HG02678 (cell line): Measurements from ENCODE around the gene UBL7.

Source experiments
- ATAC-seq: cut with Tn5 transposase; IDR thresholded peaks from one replicate; pipeline ENCODE4 v1.9.1; 2021; ENCODE audit warnings: mild to moderate bottlenecking, moderate library complexity; ENCODE audit not compliant: unreplicated experiment

UBL7 gene

GRCh38 chr15:74409225-74409624 is 51.7 kb downstream of the UBL7 start:
- no peak for ATAC-seq

DNA sequence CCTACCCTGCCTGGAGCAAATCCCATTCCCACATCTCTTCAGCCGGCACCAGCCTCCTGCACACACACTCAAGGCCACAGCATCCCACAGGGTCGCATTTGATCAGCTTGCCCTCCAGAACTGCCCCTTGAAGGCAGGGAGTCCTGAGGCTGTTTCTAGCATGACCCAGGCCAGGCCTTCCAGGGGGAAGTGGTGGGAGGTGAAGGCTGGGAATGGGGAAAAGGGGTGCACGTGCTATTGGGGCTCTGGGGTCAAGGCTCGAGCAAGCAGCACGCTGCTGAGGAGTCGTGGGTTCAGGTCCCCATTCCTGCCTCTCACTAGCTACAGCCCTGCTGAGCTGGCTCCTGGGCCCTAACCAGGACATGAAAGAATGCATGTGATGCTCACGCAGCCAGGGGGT is 52.1 kb downstream of the UBL7 start:
- ATAC-seq: no peak

DNA sequence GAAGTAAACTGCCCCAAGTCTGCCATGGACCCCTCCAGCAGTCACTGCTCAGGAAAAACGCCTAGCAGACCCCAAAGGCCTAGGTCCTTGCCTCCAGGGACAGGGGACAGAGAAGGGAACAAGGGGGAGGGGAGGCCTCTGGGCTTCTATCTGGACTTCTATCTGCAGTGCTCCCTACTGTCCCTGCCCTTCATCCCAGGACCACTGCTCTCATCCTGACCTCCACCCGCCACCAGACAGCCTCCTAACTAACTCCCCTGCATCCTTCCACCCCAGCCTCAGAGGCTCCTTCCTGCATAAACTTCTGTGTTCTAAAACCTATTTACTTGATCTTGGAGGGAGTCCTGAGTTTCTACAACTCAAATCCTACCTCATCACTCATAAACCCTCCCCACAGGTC is 52.6 kb downstream of the UBL7 start:
- ATAC-seq: no peak

DNA sequence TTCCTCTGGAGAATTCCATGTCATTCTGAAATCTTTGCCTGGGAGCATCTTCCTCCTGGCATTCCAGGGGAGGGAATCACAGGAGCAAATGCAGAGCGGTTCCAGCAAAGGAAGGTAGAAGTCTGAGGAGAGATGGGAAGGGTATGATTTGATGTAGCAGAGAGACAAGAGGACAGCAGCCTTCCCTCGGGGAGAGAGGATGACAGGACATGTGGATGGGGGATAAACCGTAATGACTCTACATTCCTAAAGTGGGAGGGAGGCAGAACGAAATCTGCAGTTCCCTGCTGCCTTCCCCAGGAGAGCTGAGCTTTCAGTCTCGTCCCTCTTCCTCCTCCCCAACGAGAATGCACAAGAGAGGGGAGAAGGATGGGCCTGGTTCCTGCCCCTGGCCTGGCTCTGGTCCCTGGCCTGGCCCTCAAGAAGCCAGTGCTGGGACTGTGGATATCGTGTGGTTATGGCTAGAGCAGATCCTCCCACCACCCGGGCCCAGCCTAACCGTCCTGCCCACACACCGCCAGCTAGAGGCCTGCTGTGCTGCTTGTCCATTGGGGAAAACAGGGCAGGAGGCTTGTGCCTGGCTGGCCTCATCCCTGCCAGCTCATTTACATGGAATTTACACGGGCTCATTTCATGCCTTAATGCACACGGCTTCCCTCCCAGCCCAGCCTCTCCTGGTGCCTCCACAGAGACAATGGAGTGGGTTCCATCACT is 53.8 kb downstream of the UBL7 start:
- no peak for ATAC-seq

GRCh38 chr15:74406517-74406916 is 54.4 kb downstream of the UBL7 start:
- ATAC-seq: no peak

DNA sequence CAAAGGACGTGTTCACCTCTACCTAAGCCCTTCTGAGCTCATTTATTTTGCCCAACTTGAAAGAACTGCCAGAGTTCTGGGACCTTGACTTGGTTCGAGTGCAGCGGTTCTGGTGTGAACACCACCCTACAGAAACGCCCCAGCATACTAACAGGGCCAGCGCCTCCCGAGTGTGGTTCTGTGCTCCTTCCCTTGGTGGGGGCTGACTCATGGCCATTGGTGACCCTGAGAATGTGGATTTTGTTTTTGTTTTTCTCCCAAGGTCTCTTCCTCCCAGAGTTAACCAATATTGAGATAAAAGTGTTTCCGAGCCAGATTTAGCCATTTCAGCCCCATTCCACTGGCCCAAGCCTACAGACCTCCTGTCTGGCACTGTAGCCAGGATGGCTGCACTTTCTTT is 55.1 kb downstream of the UBL7 start:
- ATAC-seq: no peak

DNA sequence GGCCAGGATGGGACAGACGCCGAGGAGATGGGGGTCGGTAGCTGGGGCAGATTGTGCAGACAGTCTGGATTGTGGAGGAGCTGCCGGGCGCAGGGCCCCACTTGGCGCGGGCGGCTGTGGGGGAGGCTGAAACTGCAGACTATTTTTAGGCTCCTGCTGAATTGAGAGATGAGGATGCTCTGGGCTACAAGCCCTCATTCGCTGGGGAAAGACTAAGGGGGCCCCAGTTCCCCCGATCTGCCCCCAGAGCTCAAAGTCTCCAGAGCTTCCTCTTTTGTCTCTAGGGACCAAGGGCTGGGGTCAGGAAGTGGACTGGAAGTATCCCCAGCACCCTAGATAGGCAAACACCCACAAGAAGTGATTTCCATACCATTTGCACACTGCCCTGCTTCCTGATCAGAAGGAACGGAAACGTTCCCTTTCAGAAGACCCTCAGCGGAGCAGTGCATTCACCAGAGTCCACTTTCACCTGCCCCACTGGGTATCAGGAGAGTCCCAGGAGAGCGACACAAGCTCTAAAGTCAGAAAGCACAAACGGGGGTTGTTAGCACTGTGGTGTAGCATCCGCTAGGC is 56.9 kb downstream of the UBL7 start:
- peak; percentile 35 for ATAC-seq

DNA sequence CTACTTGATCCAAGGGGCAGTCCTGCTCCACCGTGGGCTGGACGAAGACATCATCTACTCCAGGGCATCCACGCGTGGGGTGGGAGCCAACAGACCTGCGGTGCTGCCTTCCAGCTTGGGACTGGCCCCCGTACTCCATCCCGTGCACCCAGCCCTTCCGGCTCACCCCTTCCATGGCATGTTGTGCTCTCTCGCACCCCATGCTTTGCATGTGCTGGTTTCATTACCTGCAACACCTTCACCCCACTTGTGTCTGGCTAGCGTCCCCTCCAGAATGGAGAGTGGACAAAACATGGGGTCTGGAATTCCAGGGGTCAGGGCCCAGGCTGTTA is 57.4 kb downstream of the UBL7 start:
- peak; percentile 20 for ATAC-seq

DNA sequence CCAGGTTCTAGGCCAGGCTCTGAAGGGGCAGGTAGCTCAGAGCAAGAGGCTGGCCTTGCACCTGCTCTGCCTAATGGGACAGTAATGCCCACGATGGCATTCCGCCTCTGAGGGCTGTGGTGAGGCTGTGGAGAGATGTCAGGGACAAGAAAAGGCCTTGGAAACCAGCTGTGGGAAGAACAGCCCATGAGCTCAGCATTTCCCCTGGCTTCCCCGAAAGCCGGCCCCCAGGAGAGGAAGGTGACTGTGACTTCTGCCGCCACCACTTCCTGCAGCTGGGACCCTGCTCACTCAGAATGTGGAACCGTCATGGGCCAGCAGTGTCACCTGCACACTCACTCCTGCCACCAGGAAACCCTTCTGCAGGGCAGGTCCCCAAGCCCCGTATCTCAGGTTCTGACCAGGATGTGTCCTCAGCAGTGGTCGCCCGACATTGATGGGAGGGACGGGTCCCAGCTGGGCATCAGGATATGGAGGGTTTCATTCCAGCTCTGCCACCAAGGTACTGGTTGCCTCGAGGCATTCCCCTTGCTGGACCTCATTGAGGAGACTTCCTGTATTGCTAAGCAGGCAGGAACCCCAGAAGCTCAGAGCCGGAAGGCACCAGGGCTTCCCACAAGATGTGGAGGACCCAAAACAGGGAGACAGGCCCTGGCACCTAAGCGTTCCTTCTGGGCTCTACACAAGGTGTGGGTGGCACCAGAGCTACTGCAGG is 57.9 kb downstream of the UBL7 start:
- peak; percentile 33 for ATAC-seq

- no peak for ATAC-seq
Measured at GRCh38 chr15:74402337-74402841, 58.6 kb downstream of the UBL7 start.

DNA sequence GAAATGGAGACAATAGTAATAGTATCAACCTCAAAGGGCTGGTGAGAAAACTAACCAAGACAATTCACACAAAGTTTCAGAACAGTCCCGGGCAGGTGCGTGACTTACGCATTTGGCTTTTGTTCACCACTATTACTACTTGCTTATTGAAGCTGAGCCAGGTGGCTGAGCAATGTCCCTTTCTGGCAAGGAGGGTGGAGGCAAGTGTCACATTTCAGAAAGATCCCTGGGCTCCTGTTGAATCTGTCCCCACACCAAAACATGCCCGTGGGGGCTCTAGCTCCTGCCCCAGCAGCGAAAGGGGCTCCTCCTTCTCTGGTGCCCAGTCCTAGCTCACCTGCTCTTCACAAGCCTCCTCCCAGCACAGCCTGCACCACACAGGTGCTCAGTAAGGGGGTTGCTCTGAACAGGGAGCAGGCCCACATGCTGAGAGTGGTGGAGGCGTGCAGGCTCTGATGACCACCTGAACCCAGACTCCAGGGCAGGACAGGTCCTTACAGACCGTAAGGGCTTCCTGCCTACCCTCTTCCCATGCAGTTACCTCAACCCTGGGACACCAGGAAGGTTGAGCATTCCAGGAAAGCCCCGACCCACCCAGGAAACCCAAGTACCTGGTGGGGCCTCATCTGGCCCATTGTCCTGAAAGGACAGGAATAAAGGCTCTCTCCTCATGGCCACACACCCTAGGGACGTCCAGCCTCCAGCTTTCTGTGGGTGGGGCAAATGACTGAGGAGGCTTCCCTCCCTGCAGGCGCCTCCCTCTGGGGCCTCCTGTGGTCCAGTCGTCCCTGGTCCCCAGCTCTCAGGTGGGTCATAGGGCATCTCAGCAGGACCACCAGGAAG is 59.8 kb downstream of the UBL7 start:
- no peak for ATAC-seq

DNA sequence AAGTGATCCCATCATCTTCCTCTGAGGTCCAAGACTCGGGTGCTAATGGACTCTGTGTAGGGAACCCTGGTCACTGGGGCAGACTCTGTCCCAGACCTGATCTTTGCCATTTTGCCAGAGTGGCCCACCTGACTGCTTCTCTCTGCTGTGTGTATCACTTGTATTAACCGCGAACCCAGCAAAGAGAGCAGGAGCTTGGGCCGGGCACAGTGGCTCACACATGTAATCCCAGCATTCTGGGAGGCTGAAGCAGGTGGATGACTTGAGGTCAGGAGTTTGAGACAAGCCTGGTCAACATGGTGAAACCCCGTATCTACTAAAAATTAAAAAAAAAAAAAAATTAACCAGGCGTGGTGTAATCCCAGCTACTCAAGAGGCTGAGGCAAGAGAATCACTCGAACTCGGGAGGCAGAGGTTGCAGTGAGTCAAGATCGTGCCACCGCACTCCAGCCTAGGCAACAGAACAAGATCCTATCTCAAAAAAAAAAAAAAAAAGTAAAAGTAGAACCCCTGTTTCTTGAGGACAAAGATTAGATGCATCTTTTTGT is 60.6 kb downstream of the UBL7 start:
- ATAC-seq: no peak

GRCh38 chr15:74399511-74400312 is 61.2 kb downstream of the UBL7 start:
- ATAC-seq: no peak

DNA sequence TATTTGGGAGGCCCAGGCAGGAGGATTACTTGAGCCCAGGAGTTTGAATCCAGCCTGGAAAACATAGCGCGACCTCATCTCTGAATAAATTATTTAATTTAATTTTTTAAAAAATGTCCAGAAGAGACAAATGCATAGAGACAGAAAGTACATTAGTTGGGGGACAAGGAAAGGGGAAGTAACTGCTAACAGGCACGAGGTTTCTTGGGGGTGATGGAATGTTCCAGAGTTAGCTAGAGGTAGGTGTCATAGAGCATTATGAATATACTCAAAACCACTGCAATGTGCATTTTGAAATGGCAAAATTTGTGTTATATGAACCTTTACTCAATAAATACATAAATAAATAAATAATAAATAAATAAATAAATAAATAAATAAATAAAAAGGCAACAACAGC is 61.9 kb downstream of the UBL7 start:
- ATAC-seq: no peak

- ATAC-seq: no peak
Measured at GRCh38 chr15:74398183-74398582, 62.8 kb downstream of the UBL7 start.

DNA sequence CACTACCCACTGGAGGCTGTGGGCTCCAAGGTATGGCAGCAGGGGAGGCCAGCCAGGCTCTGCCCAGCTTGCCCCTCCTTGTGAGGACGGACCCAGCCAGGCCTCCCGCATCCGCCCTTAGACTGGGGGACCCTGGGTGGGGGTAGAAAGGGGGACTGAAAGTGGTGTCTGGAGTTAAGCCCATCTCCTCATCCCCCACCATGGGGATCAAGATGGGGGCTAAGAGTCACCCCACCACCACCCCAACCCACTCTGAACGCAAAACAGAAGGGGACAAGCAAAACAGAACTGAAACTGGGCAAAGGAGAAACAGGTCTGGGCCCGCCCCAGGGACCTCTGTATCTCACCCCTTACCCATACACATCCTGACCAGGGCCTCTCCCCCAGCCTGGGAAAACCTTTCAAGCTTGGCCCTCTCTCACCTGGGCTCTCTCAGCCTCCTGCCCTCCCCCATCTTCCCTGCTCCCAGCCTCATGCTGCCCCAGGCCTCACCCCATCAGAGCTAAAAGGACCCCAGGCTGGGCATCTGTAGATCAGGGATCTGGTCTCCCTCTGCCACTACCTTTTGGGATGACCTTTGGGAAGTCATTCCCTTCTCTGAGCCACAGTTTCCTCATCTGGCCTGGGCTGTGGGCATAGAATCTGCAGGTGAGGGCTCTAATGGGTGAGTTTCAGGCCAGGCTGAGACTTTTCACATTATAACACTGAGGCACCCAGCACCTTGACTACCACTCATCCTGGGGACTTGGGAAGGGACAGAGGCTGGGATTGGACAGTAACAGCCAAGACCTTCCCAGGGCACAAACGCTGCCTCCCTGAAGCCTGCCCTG is 63.5 kb downstream of the UBL7 start:
- ATAC-seq: no peak

- peak; percentile 37 for ATAC-seq
Measured at GRCh38 chr15:74396445-74397238, 64.3 kb downstream of the UBL7 start.

DNA sequence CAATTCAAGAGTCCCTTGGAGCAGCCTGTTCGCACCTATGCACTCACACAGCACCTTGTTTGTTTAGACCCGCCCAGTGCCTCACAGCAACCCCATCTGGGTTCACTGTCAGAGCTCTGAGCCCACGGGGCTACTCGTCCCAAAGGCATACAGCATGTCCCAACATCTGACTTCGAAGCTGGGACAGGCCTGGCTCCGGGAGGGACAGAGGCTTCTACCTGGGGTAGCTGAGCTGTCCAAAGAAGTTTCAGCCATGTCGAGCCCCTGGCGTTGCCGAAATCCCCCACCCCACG is 64.9 kb downstream of the UBL7 start:
- ATAC-seq: no peak
